ENCODE measurements around the gene COLEC12.

DNA sequence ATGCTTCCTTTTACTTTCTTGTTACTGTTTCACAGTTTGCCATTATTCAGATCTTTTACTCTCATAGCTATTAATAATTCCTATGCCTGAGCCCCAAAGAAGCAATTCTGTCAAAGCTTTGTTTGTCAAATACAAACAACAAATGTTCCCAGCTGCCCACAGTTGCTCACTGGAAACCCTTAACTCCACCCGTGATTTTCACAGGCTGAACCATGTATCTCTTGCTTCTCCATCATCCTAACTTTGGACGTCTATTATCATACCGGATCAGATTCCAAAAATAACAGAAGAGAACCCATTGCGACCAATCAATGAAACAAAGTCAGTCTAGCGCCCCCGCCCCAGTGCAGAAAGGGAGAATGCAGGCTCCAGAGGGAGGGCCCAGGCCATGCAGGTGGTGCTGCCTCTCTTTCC lies 24.2 kb downstream of the COLEC12 start:
- TF ChIP-seq, protein P1, sequence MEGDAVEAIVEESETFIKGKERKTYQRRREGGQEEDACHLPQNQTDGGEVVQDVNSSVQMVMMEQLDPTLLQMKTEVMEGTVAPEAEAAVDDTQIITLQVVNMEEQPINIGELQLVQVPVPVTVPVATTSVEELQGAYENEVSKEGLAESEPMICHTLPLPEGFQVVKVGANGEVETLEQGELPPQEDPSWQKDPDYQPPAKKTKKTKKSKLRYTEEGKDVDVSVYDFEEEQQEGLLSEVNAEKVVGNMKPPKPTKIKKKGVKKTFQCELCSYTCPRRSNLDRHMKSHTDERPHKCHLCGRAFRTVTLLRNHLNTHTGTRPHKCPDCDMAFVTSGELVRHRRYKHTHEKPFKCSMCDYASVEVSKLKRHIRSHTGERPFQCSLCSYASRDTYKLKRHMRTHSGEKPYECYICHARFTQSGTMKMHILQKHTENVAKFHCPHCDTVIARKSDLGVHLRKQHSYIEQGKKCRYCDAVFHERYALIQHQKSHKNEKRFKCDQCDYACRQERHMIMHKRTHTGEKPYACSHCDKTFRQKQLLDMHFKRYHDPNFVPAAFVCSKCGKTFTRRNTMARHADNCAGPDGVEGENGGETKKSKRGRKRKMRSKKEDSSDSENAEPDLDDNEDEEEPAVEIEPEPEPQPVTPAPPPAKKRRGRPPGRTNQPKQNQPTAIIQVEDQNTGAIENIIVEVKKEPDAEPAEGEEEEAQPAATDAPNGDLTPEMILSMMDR (tag by site-specific recombination; IDR thresholded peaks at IDR 0.05): no peak
- no peak for TF ChIP-seq GFI1B (tag by site-specific recombination; IDR thresholded peaks at IDR 0.05)
- no peak for TF ChIP-seq ZBTB17 (tag by site-specific recombination; IDR thresholded peaks at IDR 0.05)
- TF ChIP-seq ZBTB1 (tag by site-specific recombination; IDR thresholded peaks at IDR 0.05): no peak
- TF ChIP-seq ZNF155 (tag by site-specific recombination; IDR thresholded peaks at IDR 0.05): no peak

All from HEK293 (cell line).